ENCODE measurements around the gene KCNJ13. TPM values are rescaled to one million over a fixed set of nuclear protein-coding genes. Genes with fewer than 3 reads are reported as not detected.
"Not testable (repeated sequence)": the region's sequence is repeated elsewhere in the genome, so short reads cannot be mapped to it uniquely, and the experiment has no call there.

KCNJ13 gene
- polyA plus RNA-seq, 3 donors = 2.0 to 3.3 (median 2.4) TPM

DNA sequence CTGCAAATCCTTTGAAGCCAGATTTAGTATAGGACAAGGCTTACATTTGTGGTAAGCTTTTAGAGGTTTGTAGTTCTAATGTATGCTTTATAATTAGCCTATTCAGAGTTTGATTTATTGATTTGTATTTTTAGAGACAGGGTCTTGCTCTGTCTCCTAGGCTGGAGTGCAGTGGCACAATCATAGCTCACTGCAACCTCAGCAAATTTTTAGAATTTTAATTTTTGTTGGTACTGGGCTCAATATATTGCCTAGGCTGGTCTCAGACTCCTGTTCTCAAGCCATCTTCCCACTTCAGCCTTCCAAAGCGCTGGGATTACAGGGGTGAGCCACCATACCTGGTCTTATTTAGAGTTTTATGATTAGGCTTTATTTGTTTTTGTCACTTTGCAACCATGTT is 4.5 kb downstream of the KCNJ13 start:
- no peak for DNase-seq

DNA sequence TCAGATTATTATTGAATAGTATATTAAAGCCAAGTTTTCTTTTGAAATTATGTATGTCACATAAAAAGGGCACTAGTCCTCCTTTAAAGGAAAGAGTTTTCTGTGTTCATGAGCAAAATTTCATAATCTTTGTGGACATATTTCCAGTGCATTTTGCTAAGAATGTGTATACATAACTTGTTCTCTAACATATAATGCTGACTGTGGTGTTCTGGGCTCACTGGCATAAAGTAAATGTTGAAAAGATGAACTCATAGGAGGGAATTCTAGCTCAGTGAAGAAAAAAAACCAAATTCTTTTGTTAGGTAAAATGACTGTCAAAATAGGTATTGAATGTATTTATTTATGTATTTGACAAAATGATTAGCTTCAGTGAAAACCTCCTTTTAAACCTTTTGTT is 6.2 kb downstream of the KCNJ13 start:
- no peak for DNase-seq

DNA sequence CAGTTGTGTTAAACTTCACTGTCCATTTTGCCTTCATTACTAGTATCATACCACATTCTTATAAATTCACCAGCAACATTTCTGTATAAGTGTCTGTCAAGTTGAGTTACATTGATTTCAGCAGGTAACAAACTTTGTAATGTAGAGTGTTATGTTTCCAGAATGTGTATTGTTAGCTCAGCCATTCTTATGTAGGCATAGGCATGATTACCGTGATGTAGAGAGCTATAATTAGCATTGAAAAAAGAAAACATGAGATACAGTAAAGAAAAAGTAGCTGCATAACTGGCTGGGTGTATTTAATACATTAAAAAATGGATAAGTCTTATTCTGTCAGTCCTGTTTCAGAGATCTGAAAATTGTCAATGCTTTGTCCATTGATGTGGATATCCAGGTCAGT is 8.5 kb downstream of the KCNJ13 start:
- no peak for DNase-seq

DNA sequence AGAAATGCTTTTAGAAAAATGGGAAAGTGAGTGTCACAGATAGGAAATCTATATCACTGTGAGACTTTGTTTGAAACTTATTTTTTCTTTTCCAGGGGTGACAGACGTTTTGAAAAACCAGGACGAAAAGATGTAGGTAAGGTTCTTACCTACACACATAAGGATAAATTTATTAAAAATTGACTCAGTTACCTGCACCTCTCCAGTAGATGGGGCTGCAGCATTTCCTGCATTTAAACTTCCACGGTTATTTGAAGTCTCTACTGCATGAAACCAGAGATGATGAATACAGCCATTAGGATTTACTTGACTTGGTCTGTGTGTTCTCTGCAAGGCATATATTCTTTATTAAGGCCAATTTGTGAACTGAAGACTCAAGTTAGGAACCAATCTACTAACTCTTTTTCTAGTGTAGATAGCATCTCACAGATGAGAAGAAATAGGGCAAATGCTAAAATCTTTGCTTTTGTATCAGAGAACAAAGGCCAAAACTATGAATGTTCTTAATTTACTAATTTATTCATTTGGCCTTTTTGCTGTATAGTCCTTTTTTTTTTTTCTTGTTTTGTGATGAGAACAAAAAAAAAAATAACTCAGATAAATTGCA is 15.0 kb downstream of the KCNJ13 start:
- DNase-seq = peak; percentile 43

DNA sequence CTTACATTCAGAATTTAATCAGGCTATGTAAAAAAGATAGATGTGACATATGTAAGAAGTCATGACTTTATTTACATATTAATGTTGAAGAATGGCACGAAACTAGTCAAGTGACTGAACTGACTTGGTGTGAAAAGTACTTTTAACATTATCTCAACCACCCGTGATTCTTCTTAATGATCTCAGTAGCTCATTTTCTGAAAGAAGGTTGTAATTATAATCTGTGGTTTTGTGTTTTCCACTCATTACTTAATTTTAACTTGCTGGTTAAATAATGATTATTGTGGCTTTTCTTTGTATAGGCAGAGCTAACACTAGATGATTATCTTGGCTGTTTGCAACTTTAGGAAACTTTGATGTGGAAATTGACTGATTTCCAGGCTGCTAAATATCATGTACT is 18.5 kb downstream of the KCNJ13 start:
- no peak for DNase-seq

DNA sequence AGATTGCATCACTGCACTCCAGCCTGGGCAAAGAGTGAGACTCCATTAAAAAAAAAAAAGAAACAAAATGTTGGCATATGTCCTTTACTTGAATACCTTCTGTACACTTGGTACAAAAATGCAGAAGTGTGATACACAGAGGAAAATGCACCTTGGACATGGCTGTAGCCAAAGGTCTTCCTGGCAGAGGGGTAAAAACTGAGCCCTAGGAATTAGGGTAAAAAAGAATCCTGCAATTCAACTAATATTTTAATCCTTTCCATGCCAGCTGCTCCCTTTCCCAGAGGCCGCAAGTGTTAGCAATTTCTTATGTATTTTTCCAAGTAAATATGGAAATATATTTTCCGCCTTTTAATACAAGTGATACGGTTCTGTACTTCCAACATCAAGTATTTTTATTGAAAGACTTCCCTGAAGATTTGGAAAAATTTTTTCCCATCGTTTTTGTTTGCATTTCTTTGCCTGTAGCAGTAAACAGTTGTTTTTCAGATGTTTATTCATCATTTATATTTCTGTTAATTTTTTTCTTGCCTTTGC is 26.2 kb downstream of the KCNJ13 start:
- no peak for DNase-seq

DNA sequence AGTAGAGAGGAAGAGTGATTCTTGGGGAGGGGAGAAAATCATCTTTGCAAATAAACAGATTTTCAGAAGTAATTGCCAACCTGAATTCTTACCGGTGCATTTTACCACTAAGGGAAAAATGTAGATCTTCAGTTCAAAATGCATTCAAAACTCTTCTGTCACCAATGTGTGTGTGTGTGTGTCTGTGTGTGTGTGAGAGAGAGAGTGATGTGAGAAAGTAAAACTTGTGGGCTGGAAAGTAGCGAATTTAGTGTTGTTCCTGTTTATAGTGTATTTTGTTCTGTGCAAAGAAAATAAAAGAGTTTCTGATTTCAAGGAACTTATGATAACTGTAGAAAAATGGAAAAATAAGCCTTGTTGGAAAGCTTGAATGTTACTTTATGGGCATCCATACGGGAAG is 27.0 kb downstream of the KCNJ13 start:
- DNase-seq = no peak

DNA sequence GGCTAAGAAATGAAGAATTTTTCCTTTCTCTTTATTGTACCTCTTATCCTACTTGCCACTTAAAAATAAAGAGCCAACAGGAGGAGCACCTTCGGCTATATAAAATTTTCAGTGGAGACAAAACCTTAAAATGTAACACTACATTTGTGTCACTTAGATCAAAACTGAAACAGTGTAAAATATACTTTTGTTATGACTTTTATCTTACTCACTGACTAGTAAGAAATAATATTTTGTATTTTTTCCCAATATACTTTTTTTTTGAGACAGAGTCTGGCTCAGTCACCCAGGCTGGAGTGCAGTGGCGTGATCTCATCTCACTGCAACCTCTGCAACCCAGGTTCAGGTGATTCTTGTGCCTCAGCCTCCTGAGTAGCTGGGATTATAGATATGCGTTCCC is 28.3 kb downstream of the KCNJ13 start:
- no peak for DNase-seq

DNA sequence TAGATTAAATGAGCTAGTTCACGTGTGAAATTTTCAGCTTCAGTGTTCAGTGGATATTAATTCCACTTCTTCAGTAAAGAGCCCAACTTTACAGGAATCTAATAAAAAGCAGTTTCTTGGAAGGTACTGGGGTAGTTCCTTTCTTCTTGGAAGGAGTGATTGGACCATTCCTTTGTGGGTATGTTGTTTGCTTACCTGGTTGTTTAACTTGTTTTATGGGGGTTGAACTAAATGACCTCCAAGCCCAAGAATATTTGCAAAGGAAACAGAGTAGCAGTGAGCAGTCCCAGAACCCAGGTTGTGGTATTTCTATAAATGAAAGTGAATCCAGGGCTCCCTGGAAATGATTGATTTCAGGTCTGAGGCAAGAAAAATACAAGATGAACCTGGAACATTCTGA is 31.4 kb downstream of the KCNJ13 start:
- no peak for DNase-seq

DNA sequence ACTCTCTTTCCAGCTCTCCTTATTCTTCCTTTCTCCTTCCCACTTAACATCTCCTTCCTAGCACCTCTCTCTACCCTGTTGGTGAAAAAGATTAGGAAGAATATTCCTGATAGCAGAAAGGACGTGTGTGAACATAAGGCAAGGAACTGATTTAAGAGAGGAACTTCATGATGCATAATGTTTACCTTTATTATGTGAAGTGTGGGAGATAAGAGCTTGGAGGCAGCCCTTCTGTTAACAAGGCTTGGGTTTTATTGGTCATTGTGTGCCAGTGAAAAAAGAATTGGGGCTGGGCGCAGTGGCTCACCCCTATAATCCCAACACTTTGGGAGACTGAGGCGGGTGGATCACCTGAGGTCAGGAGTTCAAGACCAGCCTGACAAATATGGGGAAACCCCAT is 34.4 kb downstream of the KCNJ13 start:
- no peak for DNase-seq

DNA sequence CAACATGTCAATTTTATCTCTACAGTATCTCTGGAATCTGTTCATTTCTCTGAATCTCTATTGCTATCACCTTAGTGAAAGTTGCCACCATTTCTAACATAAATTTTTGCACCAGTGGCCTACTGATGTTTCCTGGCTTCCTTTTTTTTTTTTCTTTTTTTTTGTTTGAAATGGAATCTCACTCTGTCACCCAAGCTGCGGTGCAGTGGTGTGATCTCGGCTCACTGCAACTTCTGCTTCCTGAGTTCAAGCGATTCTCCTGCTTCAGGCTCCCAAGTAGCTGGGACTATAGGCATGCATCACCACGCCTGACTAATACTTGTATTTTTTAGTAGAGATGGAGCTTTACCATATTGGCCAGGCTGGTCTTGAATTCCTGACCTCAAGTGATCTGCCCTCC is 35.1 kb downstream of the KCNJ13 start:
- no peak for DNase-seq

DNA sequence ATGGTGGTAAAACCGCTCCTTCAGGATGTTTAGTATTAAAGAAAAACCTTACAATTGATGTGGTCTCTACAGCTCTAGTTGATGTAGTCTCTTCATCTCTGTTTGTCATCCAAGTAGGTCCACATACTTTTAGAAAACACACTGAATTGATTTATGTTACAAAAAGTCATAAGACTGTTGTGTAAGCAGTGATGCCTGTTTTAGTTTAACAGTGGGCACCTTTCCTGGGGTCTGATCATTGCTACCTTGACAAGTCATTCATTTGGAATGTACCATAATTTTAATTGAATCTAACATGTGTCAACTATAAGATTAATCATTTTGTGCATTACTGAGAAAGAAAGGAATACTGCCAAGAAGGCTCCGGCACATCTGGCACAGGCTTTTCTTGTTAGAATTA is 44.9 kb downstream of the KCNJ13 start:
- no peak for DNase-seq

DNA sequence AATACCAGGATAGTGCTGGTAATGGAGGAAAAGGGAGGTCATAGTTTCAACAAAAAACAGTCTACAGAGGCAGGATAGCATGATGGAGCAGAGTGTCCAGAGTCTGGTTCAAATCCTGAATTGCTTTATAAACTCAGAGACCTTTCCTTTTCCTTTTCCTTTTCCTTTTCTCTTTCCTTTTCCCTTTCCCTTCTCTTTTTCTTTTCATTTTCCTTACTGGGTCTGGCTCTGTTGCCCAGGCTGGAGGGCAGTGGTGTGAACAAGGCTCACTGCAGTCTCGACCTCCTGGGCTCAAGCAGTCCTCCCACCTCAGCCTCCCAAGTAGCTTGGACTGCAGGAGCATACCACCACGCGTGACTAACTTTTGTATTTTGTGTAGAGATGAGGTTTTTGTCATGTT is 47.6 kb downstream of the KCNJ13 start:
- no peak for DNase-seq

DNA sequence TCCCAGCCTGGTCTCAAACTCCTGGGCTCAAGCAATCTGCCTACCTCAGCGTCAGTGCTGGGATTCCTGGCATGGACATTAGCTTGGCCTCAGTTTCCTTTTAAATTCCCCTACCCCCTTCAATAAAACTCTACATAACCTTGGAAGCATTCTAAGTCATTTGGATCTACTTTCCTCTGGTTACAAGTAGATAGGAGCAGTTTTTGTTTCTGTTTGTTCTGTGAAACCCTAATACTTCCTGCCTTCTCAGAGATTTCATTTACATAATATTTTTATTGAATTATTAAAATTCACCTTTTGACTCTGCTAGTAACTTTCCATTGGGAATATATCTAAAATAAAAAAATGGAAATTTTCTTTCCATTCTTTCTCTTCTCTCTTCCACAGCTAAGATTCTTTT is 53.3 kb downstream of the KCNJ13 start:
- DNase-seq = no peak

DNA sequence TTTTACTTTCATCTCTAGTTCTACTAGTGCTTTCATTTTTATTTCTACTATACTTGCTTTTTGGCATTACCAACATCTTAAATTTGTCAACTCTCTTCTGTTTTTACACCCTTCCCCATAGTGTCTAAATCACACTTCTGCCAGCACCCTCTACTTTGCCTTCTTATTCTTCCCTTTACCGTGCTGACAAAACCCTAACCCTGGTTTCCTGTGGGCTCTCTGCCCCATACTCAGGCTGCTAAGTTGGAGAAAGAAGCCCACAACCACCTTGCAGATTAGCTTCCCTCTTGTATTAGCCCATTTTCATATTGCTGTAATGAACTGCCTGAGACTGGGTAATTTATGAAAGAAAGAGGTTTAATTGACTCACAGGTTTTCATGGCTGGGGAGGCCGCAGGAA is 54.5 kb downstream of the KCNJ13 start:
- no peak for DNase-seq

DNA sequence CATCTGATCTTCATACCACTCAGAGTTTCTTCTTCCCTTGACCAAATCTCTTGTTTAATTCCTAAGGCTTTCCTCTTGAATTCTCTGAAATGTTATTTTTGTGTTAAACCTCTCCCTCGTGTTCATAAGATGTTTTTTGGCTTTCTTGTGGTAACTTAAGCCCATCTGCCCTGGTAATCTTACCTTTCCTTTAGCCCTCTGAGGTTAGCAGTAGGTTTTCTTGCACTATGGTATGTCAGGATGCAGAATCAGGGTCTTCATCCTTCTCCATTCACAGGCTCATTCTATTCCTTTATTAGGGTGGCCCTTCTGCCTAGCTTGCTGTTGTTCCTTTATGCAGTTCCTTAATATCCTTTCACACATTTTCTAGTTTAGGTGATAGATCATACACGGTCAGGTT is 55.1 kb downstream of the KCNJ13 start:
- no peak for DNase-seq

DNA sequence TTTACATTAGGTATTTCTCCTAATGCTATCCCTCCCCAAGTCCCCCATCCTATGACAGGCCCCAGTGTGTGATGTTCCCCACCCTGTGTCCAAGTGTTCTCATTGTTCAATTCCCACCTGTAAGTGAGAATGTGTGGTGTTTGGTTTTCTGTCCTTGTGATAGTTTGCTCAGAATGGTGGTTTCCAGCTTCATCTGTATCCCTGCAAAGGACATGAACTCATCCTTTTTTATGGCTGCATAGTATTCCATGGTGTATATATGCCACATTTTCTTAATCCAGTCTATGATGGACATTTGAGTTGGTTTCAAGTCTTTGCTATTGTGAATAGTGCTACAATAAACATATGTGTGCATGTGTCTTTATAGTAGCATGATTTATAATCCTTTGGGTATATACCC is 56.3 kb downstream of the KCNJ13 start:
- not testable (repeated sequence) for DNase-seq

Other genes with a start within 250 kb of the KCNJ13 start
- gene CHRNG, start 236.9 kb downstream of the KCNJ13 start, polyA plus RNA-seq (ENCODE audit: insufficient read length in 3 of 3) = 1 to 10 TPM in 2 of 3 donors, under 1 TPM in 1; 0.87 to 1.9 (median 1.4) TPM
- 10 to 100 TPM; 11.8 to 13.7 (median 12.4) TPM for gene TIGD1, start 226.0 kb downstream of the KCNJ13 start, polyA plus RNA-seq (ENCODE audit: insufficient read length in 3 of 3)
- gene EIF4E2, start 225.9 kb downstream of the KCNJ13 start, polyA plus RNA-seq (ENCODE audit: insufficient read length in 3 of 3) = 100 to 1,000 TPM; 113 to 124 (median 113) TPM
- gene EFHD1, start 143.0 kb downstream of the KCNJ13 start, polyA plus RNA-seq (ENCODE audit: insufficient read length in 3 of 3) = 10 to 100 TPM; 58.4 to 77.2 (median 62.4) TPM
- gene GIGYF2, start 79.2 kb downstream of the KCNJ13 start, polyA plus RNA-seq (ENCODE audit: insufficient read length in 3 of 3) = 10 to 100 TPM; 61.6 to 68.9 (median 62.0) TPM
- gene SNORC, start 93.7 kb upstream of the KCNJ13 start, polyA plus RNA-seq (ENCODE audit: insufficient read length in 3 of 3) = 1 to 10 TPM; 2.8 to 4.1 (median 3.6) TPM
- gene NGEF, start 236.7 kb upstream of the KCNJ13 start, polyA plus RNA-seq (ENCODE audit: insufficient read length in 3 of 3) = 1 to 10 TPM; 2.7 to 3.9 (median 3.4) TPM